Endometrial microvascular endothelial cells (primary cell): ENCODE measurements around the gene MRPL36. TPM values are rescaled to one million over a fixed set of nuclear protein-coding genes. Genes with fewer than 3 reads are reported as not detected.

Source experiments
- in situ Hi-C: cut with HindIII; loops from 2 replicates; pipeline ENCODE4 v1.10.0; 2017; ENCODE audit warnings: low sequenced_read_pairs, low pct_unique_long_range_greater_than_20kb; ENCODE audit errors: inconsistent ontology term
- total RNA-seq: library from RNA; depleted of rRNA; stranded (reverse); fragments of >200 nt; gene quantifications from one replicate; pipeline ENCODE4 v1.2.3, GENCODE V29; 2015; ENCODE audit errors: inconsistent ontology term

MRPL36 gene
- total RNA-seq, 1 donor from 2014 or later = 34.7 TPM

GRCh38 chr5:1760656-1761452 lies 38.8 kb downstream of the MRPL36 start:
- in situ Hi-C loops = loop anchor here (25.0 kb wide), 2 partner anchors 126 to 226 kb away; partner anchors contain the start of gene IRX4

- in situ Hi-C loops = loop anchor here (25.0 kb wide), 2 partner anchors 127 to 227 kb away; partner anchors contain the start of gene IRX4
These were observed 39.4 kb downstream of the MRPL36 start for GRCh38 chr5:1760231-1760630.

GRCh38 chr5:1759378-1759970 lies 40.2 kb downstream of the MRPL36 start:
- in situ Hi-C loops = loop anchor here (25.0 kb wide), 2 partner anchors 128 to 228 kb away; partner anchors contain the start of gene IRX4

- in situ Hi-C loops = loop anchor here (25.0 kb wide), 2 partner anchors 129 to 229 kb away; partner anchors contain the start of gene IRX4
These were observed 41.1 kb downstream of the MRPL36 start for GRCh38 chr5:1758574-1758973.

DNA sequence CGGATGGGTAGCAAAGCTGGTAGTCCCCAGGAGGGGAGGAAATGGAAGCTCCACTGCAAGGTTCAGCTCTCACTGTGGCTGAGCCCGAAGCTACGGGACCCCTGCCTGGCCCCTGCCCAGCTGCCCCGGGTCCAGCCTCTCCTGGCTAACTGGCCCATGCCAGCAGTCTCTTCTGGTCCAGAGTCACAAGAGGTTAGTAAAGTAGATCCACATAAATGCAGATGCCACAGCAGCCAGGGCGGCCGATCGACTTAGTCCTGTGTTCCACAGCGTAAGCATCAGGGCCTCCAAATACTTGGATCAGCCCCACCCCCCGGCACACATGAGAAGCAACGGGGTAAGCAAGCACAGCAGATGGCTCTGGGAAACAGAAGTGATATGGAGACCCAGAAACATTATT lies 42.1 kb downstream of the MRPL36 start:
- in situ Hi-C loops = loop anchor here (25.0 kb wide), 2 partner anchors 130 to 230 kb away; partner anchors contain the start of gene IRX4

DNA sequence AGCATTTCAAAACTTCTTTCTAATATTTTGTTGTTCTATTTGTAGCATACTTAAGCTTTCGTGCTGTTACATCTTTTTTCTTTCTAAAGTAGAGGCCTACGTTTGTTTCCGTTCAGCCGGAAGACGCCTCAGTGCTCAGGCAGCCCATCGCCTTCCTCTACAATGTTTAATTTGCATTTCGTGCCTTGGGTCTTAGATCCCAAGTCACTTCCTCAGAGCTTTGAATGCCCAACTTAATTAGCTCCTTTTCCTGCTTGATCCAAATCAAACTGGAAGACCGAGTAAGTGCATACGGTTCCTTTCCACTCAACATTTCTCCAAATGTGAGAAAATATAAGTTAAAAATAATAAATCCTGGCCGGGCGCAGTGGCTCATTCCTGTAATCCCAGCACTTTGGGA lies 43.2 kb downstream of the MRPL36 start:
- in situ Hi-C loops = loop anchor here (25.0 kb wide), 2 partner anchors 131 to 231 kb away; partner anchors contain the start of gene IRX4

DNA sequence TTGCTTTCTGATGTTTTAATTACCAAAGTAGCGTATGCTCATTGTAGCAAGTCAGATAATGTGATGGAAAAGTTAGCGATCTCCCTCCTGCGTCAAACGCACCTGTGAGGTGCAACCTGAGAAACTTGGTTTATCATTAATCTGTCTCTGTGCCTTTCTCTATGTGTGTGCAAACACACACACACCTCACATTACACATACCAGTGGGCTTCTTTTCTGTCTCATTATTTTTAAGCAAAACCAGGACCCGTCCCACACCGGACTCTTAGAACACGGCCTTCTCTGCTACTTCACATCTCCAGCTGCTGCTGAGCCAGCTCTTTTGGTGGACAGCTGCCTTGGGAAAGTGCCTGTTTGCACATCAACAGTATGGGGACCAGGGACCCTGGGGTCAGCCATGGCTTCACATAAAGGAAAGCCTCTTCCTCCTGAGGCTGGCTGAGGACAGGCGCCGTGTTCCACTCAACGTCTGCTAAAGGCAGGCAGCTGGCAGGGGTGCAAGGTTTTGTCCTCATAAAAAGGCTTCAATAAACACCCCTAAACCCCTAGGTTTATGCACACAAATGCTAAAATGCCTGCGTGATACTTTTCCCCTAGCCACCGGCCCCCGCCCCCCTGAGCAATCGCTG lies 44.2 kb downstream of the MRPL36 start:
- in situ Hi-C loops = loop anchor here (25.0 kb wide), 2 partner anchors 132 to 232 kb away; partner anchors contain the start of gene IRX4

GRCh38 chr5:1754531-1755220 lies 45.0 kb downstream of the MRPL36 start:
- in situ Hi-C loops = loop anchor here (25.0 kb wide), 2 partner anchors 133 to 233 kb away; partner anchors contain the start of gene IRX4

GRCh38 chr5:1753490-1753889 lies 46.1 kb downstream of the MRPL36 start:
- in situ Hi-C loops = loop anchor here (25.0 kb wide), 2 partner anchors 134 to 234 kb away; partner anchors contain the start of gene IRX4

GRCh38 chr5:1752881-1753280 lies 46.8 kb downstream of the MRPL36 start:
- in situ Hi-C loops = loop anchor here (25.0 kb wide), 2 partner anchors 134 to 234 kb away; partner anchors contain the start of gene IRX4

GRCh38 chr5:1751864-1752822 lies 47.5 kb downstream of the MRPL36 start:
- in situ Hi-C loops = loop anchor here (25.0 kb wide), 2 partner anchors 135 to 235 kb away; partner anchors contain the start of gene IRX4

- in situ Hi-C loops = loop anchor here (25.0 kb wide), 2 partner anchors 136 to 236 kb away; partner anchors contain the start of gene IRX4
These were observed 48.4 kb downstream of the MRPL36 start for GRCh38 chr5:1751026-1751863.

DNA sequence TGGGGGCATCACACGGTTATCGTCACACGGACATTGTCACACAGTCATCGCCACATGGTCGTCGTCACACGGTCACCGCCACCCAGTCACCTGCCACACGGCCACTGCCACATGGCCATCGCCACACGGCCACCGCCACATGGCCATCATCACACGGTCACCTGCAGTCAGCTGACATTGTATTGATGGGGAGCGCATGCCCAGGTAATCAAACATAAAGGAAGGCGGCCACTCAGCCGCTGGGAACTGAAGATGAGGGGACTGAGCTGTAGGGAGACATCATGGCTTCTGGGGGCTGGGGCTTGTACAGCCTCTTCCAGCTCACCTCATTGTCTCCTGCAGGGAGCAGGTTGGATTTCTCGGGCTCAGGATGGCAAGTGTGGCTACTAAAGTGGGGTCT lies 49.2 kb downstream of the MRPL36 start:
- in situ Hi-C loops = loop anchor here (25.0 kb wide), 2 partner anchors 137 to 237 kb away; partner anchors contain the start of gene IRX4

- in situ Hi-C loops = loop anchor here (25.0 kb wide), 2 partner anchors 138 to 238 kb away; partner anchors contain the start of gene IRX4
These were observed 50.1 kb downstream of the MRPL36 start for GRCh38 chr5:1749346-1750124.

DNA sequence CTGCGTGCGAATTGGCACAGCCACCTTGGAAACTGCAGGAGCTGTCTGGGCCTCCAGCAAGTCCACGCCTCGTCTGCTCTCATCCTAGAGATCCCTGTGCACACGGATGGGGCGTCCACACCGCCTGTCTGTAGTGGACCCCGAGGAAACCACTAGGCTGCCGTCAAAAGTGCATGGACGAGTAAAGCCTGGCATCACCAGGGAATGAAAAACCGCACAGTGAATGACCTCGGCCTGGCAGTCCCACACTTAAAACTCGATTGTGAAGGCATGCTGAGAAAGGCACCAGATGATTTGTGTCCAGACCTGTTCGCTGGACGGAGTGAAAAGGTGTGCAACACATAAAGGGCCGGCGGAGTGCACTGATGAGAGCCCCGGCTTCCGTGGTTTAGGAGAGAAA lies 50.8 kb downstream of the MRPL36 start:
- in situ Hi-C loops = no loop called here
